Right lobe of liver (tissue), 4 donors: ENCODE results near the gene RBMS3.

ENCODE experiments used
- POLR2A ChIP-seq: fragments of 450-650 bp; IDR thresholded peaks from one replicate; pipeline ENCODE4 v1.6.1; 2017; ENCODE audit warnings: antibody characterized with exemption, mild to moderate bottlenecking
- TF ChIP-seq, protein P1 (sequence below), 4 donors: fragments of 200-600 bp in 3 of 4; fragments of 450-650 bp in 1 of 4; IDR thresholded peaks; one replicate each; pipeline versions ENCODE4 v1.5.1 to v1.8.0; 2016 to 2022; ENCODE audit warnings: antibody characterized with exemption in 4 of 4, mild to moderate bottlenecking in 2 of 4
- donor health status: DM: no; HTN: no; CAD: no.
- donor health status: DM: no; HTN: no; CAD: no.
- donor health status: DM: no; HTN: yes; CAD: no.

DNA sequence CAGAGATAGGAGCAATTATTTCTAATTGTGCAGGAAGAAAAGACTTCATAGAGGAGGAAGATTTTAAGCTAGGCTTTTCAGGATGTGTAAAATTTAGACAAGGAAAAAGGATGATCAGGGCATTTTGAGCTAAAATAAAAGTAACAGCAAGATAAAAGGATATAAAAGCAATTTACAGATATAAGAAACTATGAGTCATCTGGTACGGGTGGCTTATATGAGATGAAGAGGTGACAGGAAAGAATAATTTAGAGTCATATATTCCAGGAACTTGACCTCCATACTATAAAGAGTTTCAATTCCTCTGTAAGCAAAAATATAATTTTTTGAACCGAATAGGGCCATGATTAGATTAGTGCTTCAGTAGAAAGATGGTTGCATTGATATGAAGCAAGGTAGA lies 273.7 kb downstream of the RBMS3 start:
- TF ChIP-seq POLR2A = no peak
- TF ChIP-seq, protein P1, sequence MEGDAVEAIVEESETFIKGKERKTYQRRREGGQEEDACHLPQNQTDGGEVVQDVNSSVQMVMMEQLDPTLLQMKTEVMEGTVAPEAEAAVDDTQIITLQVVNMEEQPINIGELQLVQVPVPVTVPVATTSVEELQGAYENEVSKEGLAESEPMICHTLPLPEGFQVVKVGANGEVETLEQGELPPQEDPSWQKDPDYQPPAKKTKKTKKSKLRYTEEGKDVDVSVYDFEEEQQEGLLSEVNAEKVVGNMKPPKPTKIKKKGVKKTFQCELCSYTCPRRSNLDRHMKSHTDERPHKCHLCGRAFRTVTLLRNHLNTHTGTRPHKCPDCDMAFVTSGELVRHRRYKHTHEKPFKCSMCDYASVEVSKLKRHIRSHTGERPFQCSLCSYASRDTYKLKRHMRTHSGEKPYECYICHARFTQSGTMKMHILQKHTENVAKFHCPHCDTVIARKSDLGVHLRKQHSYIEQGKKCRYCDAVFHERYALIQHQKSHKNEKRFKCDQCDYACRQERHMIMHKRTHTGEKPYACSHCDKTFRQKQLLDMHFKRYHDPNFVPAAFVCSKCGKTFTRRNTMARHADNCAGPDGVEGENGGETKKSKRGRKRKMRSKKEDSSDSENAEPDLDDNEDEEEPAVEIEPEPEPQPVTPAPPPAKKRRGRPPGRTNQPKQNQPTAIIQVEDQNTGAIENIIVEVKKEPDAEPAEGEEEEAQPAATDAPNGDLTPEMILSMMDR (IDR thresholded peaks at IDR 0.05) = no peak
